Panc1 (cell line): ENCODE results near the gene TMUB1. TPM values are rescaled to one million over a fixed set of nuclear protein-coding genes. Genes with fewer than 3 reads are reported as not detected.

Experiments
- ATAC-seq: fragments of 200-7000 bp; cut with Tn5 transposase; 2 replicates; pipeline ENCODE4 v1.9.1; 2020; ENCODE audit warnings: mild to moderate bottlenecking, moderate library complexity
- BruUV-seq: library from RNA; stranded (reverse); fragments of 400-500 nt; replicated peaks from 2 replicates; lab custom pipeline; 2021; lab: Mats Ljungman, UMichigan
- CTCF ChIA-PET: fragments of 300-600 bp; sonication (Branson Sonifier 250); formaldehyde crosslinking; loops from one replicate; lab custom pipeline; 2022; ENCODE audit warnings: antibody characterized with exemption; lab: Charles Lee
- POLR2A ChIA-PET: fragments of 300-600 bp; sonication (Branson Sonifier 250); formaldehyde crosslinking; loops from one replicate; lab custom pipeline; 2022; ENCODE audit warnings: antibody characterized with exemption; lab: Charles Lee
- DNase-seq: peaks from one replicate; pipeline ENCODE4 v3.0.0-alpha.2; 2010; ENCODE audit warnings: low read depth, low spot score
- H3K27ac ChIP-seq: 2 replicates; pipeline ENCODE4 v1.5.1; 2011; ENCODE audit warnings: mild to moderate bottlenecking, low read length, inconsistent platforms
- H3K27me3 ChIP-seq: fragments of 200-500 bp; sonication (Bioruptor generic); 2 replicates; pipeline ENCODE4 v1.6.0; 2014; ENCODE audit warnings: low read length, inconsistent platforms; ENCODE audit not compliant: control insufficient read depth, insufficient read depth
- H3K36me3 ChIP-seq: fragments of 200-500 bp; sonication (Bioruptor generic); 2 replicates; pipeline ENCODE4 v1.5.1; 2014; ENCODE audit warnings: inconsistent platforms, mild to moderate bottlenecking, low read length, moderate library complexity; ENCODE audit not compliant: control insufficient read depth, insufficient read depth
- H3K4me1 ChIP-seq: 2 replicates; pipeline ENCODE4 v1.5.1; 2011; ENCODE audit warnings: inconsistent platforms, mild to moderate bottlenecking, low read length, moderate library complexity; ENCODE audit not compliant: control insufficient read depth, insufficient read depth
- H3K4me3 ChIP-seq, 2 experiments: 2 replicates each; pipeline ENCODE4 v1.5.1; 2011 to 2012; ENCODE audit warnings: low read depth in 2 of 2, low read length in 2 of 2, mild to moderate bottlenecking in 2 of 2, inconsistent platforms in 1 of 2, moderate library complexity in 1 of 2
- H3K9me3 ChIP-seq: fragments of 200-500 bp; sonication (Bioruptor generic); 2 replicates; pipeline ENCODE4 v1.5.1; 2014; ENCODE audit warnings: low read depth, mild to moderate bottlenecking, inconsistent platforms, low read length, moderate library complexity; ENCODE audit not compliant: control insufficient read depth, insufficient read depth
- POLR2AphosphoS5 ChIP-seq: IDR thresholded peaks from 2 replicates; pipeline ENCODE4 v1.6.1; 2012; ENCODE audit warnings: mild to moderate bottlenecking, low read depth, low read length, moderate library complexity
- REST ChIP-seq, 2 experiments: IDR thresholded peaks; 2 replicates each; pipeline ENCODE4 v1.6.1; 2011 to 2012; ENCODE audit warnings: low read depth in 2 of 2, control low read depth in 1 of 2, low read length in 1 of 2, mild to moderate bottlenecking in 1 of 2, moderate library complexity in 1 of 2; ENCODE audit not compliant: insufficient read depth in 1 of 2
- SIN3A ChIP-seq: IDR thresholded peaks from 2 replicates; pipeline ENCODE4 v1.6.1; 2012; ENCODE audit warnings: low read depth, mild to moderate bottlenecking, low read length, moderate library complexity, borderline replicate concordance; ENCODE audit not compliant: insufficient read depth
- TCF7L2 ChIP-seq: IDR thresholded peaks from 2 replicates; pipeline ENCODE4 v1.6.1; 2011; ENCODE audit warnings: mild to moderate bottlenecking, low read depth, low read length, inconsistent platforms
- in situ Hi-C: cut with HindIII; loops from 2 replicates; pipeline ENCODE4 v1.10.0; 2016; ENCODE audit warnings: low sequenced_read_pairs, low pct_unique_long_range_greater_than_20kb
- intact Hi-C: fragments of 100-400 bp; cut with micrococcal nuclease; formaldehyde crosslinking; loops from one replicate; pipeline ENCODE4 v1.10.0; 2022; ENCODE audit not compliant: unreplicated experiment
- total RNA-seq: library from RNA; stranded (reverse); gene quantifications from one replicate; pipeline ENCODE4 v1.2.1, GENCODE V29; 2021; ENCODE audit not compliant: unreplicated experiment
- TF ChIP-seq, protein P1 (sequence below): fragments of 450-650 bp; IDR thresholded peaks from 2 replicates; pipeline ENCODE4 v1.5.1; 2017; ENCODE audit warnings: mild to moderate bottlenecking

TMUB1 gene
- total RNA-seq, 1 experiment from 2014 or later, result 112 TPM

DNA sequence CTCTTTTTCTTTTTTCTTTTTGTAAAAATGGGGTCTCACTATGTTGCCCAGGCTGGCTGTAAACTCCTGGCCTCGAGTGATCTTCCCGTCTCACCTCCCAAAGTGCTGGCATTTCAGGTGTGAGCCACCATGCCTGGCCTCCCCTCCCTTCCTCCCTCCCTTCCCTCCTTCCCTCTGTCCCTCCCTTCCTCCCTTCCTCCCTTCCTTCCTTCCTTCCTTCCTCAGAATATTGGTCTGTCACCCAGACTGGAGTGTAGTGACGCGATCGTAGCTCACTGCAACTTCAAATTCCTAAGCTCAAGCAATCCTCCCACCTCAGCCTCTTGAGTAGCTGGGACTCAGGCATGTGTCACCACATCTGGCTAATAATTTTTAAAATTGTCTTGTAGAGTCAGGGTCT lies 11.4 kb upstream of the TMUB1 start:
- Histone ChIP-seq H3K4me1 (peaks cover 7% of the 10 kb centered on the region; the same call in 1 of the 2 replicates), H3K27ac (no peak overlapping the region), H3K27me3 (no peaks in the 10 kb centered on the region), H3K9me3 (no peaks in the 10 kb centered on the region), H3K4me3 (no peak overlapping the region), H3K36me3 (no peaks in the 10 kb centered on the region)
- ChIA-PET CTCF (interaction anchor here (0.5 to 0.7 kb wide), 2 partner anchors 18 to 34 kb away, joined by 3 to 4 read pairs; no protein-coding TSS in a partner anchor), POLR2A (interaction anchor here (0.6 to 0.8 kb wide), 3 partner anchors 32 to 75 kb away, joined by 3 to 15 read pairs (median 6); no protein-coding TSS in a partner anchor)
- TF ChIP-seq TCF7L2, result no peak
- TF ChIP-seq REST (IDR thresholded peaks at IDR 0.05; ENCODE audit: insufficient read depth in 1 of 2, low read depth in 2 of 2, low read length in 1 of 2), result no peak
- TF ChIP-seq, protein P1, sequence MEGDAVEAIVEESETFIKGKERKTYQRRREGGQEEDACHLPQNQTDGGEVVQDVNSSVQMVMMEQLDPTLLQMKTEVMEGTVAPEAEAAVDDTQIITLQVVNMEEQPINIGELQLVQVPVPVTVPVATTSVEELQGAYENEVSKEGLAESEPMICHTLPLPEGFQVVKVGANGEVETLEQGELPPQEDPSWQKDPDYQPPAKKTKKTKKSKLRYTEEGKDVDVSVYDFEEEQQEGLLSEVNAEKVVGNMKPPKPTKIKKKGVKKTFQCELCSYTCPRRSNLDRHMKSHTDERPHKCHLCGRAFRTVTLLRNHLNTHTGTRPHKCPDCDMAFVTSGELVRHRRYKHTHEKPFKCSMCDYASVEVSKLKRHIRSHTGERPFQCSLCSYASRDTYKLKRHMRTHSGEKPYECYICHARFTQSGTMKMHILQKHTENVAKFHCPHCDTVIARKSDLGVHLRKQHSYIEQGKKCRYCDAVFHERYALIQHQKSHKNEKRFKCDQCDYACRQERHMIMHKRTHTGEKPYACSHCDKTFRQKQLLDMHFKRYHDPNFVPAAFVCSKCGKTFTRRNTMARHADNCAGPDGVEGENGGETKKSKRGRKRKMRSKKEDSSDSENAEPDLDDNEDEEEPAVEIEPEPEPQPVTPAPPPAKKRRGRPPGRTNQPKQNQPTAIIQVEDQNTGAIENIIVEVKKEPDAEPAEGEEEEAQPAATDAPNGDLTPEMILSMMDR, result no peak
- no peak for TF ChIP-seq POLR2AphosphoS5
- TF ChIP-seq SIN3A, result no peak
- intact Hi-C loops, result no loop called here
- no TSS peak for BruUV-seq
- ATAC-seq (no peak; the same call in 1 of the 2 replicates), DNase-seq (no peak)
- in situ Hi-C loops, result no loop called here

DNA sequence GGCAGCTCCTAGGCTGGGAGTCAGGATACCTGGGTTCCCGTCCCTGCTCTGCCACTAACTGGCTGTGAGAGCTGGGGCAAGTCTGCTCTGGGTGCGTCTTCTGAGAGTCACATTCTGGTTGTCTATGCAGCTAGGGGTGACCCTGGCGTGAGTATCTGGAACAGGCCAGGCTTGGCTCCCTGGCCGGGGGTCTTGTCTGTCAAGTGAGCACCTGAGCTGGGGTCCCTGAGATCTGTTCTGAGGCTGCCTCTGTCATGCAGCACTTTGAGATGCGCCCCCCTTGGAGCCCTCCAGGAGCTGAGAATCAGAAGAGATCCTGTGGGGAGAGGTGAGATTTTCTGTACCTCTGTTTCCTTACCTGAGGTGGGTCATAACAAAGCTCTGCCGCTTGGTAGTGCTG lies 10.5 kb upstream of the TMUB1 start:
- intact Hi-C loops (no loop called here), in situ Hi-C loops (no loop called here)
- DNase-seq (no peak), ATAC-seq (no peak)
- CTCF ChIA-PET, result no interaction called here
- H3K27me3 ChIP-seq, result no peaks in the 10 kb centered on the region
- H3K9me3 ChIP-seq, result no peaks in the 10 kb centered on the region
- TF ChIP-seq POLR2AphosphoS5 (no peak), TCF7L2 (no peak), REST (IDR thresholded peaks at IDR 0.05; ENCODE audit: insufficient read depth in 1 of 2, low read depth in 2 of 2, low read length in 1 of 2) (no peak), SIN3A (no peak)
- TF ChIP-seq, protein P1, result no peak
- no TSS peak for BruUV-seq
- POLR2A ChIA-PET, result no interaction called here
- H3K4me1 ChIP-seq, result peaks cover 17% of the 10 kb centered on the region; the same call in 1 of the 2 replicates
- no peaks in the 10 kb centered on the region for H3K36me3 ChIP-seq
- H3K27ac ChIP-seq, result no peak overlapping the region
- H3K4me3 ChIP-seq, result no peak overlapping the region
